CD4-positive, alpha-beta T cell treated with Interleukin-2 at 100 ng/mL for 4 hours (primary cell): ENCODE measurements around the gene AGO3.
A peak's percentile ranks its signal among the peaks of the same experiment; 100 is the strongest.
"Not testable (repeated sequence)": the region's sequence is repeated elsewhere in the genome, so short reads cannot be mapped to it uniquely, and the experiment has no call there.

Source experiments
- DNase-seq: peaks from one replicate; pipeline ENCODE4 v3.0.0-alpha.2; 2020; ENCODE audit warnings: low spot score

The AGO3 gene

GRCh38 chr1:35930593-35931445 lies at the start of gene AGO3:
AGO3 (plus strand) TSS chr1:35931105; CDS start chr1:35931427, 322 bp downstream.
- peak; percentile 86 for DNase-seq

GRCh38 chr1:35881850-35882273 lies 49.0 kb upstream of the AGO3 start:
- DNase-seq = no peak

- DNase-seq = no peak
Observed at GRCh38 chr1:35882586-35882944, 48.3 kb upstream of the AGO3 start.

- peak; percentile 97 for DNase-seq
Observed at GRCh38 chr1:35882945-35883634, 47.8 kb upstream of the AGO3 start, which contains the start of gene AGO1. AGO1 (plus strand) TSS chr1:35883209; CDS start chr1:35883422, 213 bp downstream.

GRCh38 chr1:35883635-35884101 lies 47.2 kb upstream of the AGO3 start:
- DNase-seq = peak; percentile 25

GRCh38 chr1:35884934-35885333 lies 46.0 kb upstream of the AGO3 start:
- no peak for DNase-seq

GRCh38 chr1:35885961-35886558 lies 44.8 kb upstream of the AGO3 start:
- no peak for DNase-seq

GRCh38 chr1:35886577-35887431 lies 44.1 kb upstream of the AGO3 start:
- no peak for DNase-seq

GRCh38 chr1:35887508-35887907 lies 43.4 kb upstream of the AGO3 start:
- no peak for DNase-seq

GRCh38 chr1:35888255-35888654 lies 42.6 kb upstream of the AGO3 start:
- DNase-seq = no peak

- DNase-seq = not testable (repeated sequence)
Observed at GRCh38 chr1:35888981-35889380, 41.9 kb upstream of the AGO3 start.

- no peak for DNase-seq
Observed at GRCh38 chr1:35893051-35893879, 37.6 kb upstream of the AGO3 start.

- peak; percentile 9 for DNase-seq
Observed at GRCh38 chr1:35894183-35894582, 36.7 kb upstream of the AGO3 start.

GRCh38 chr1:35894656-35895055 lies 36.2 kb upstream of the AGO3 start:
- no peak for DNase-seq

- DNase-seq = no peak
Observed at GRCh38 chr1:35899941-35900340, 31.0 kb upstream of the AGO3 start.

GRCh38 chr1:35901235-35901634 lies 29.7 kb upstream of the AGO3 start:
- no peak for DNase-seq

GRCh38 chr1:35902671-35903070 lies 28.2 kb upstream of the AGO3 start:
- DNase-seq = no peak

- no peak for DNase-seq
Observed at GRCh38 chr1:35914717-35915116, 16.2 kb upstream of the AGO3 start.

GRCh38 chr1:35915693-35916092 lies 15.2 kb upstream of the AGO3 start:
- DNase-seq = no peak

GRCh38 chr1:35923791-35924221 lies 7.1 kb upstream of the AGO3 start:
- no peak for DNase-seq

GRCh38 chr1:35924838-35925237 lies 6.1 kb upstream of the AGO3 start:
- no peak for DNase-seq
